Activated CD8-positive, alpha-beta T cell treated with anti-CD3 and anti-CD28 coated beads for 36 hours (primary cell): Measurements from ENCODE around the gene ASAP2. TPM values are rescaled to one million over a fixed set of nuclear protein-coding genes. Genes with fewer than 3 reads are reported as not detected.

Source experiments
- ATAC-seq: fragments of 200-7000 bp; cut with Tn5 transposase; one replicate; pipeline ENCODE4 v1.10.0; 2021; ENCODE audit warnings: mild to moderate bottlenecking, moderate library complexity
- CTCF ChIA-PET: fragments of 350-600 bp; sonication (Branson Sonifier 250); formaldehyde crosslinking; loops from one replicate; lab custom pipeline; 2021; ENCODE audit warnings: antibody characterized with exemption; lab: Charles Lee
- POLR2A ChIA-PET: fragments of 350-600 bp; sonication (Branson Sonifier 250); formaldehyde crosslinking; loops from one replicate; lab custom pipeline; 2021; ENCODE audit warnings: antibody characterized with exemption; lab: Charles Lee
- DNase-seq: peaks from one replicate; pipeline ENCODE4 v3.0.0-alpha.2; 2020
- H3K27ac Mint-ChIP-seq: one replicate; pipeline ENCODE4 v1.8.0; 2021; ENCODE audit warnings: mild to moderate bottlenecking, mixed read lengths
- H3K27me3 Mint-ChIP-seq: one replicate; pipeline ENCODE4 v1.8.0; 2021; ENCODE audit warnings: mixed read lengths
- H3K36me3 Mint-ChIP-seq: one replicate; pipeline ENCODE4 v1.8.0; 2021; ENCODE audit warnings: low read depth, mixed read lengths
- H3K4me1 Mint-ChIP-seq: one replicate; pipeline ENCODE4 v1.8.0; 2021; ENCODE audit warnings: low read depth, mixed read lengths
- H3K4me3 Mint-ChIP-seq: one replicate; pipeline ENCODE4 v1.8.0; 2021; ENCODE audit warnings: mild to moderate bottlenecking, moderate library complexity, mixed read lengths
- H3K9me3 Mint-ChIP-seq: one replicate; pipeline ENCODE4 v1.8.0; 2021; ENCODE audit warnings: mixed read lengths
- CTCF ChIP-seq: fragments of 200-600 bp; IDR thresholded peaks from one replicate; pipeline ENCODE4 v1.8.0; 2022; ENCODE audit warnings: antibody characterized with exemption, mild to moderate bottlenecking
- intact Hi-C: fragments of 100-400 bp; cut with micrococcal nuclease; formaldehyde crosslinking; loops from one replicate; pipeline ENCODE4 v1.10.0; 2022
- total RNA-seq, 2 experiments: library from RNA; stranded (reverse); gene quantifications; one replicate each; pipeline ENCODE4 v1.2.3, GENCODE V29; 2021

ASAP2 gene
- total RNA-seq, 2 experiments from 2014 or later, result not detected

GRCh38 chr2:9256147-9256546, 49.5 kb downstream of the ASAP2 start:
- CTCF ChIA-PET, result no interaction called here
- DNase-seq (no peak), ATAC-seq (no peak)
- H3K4me3 Mint-ChIP-seq, result no peak overlapping the region
- intact Hi-C loops, result no loop called here
- POLR2A ChIA-PET, result no interaction called here
- no peaks in the 10 kb centered on the region for H3K9me3 Mint-ChIP-seq
- H3K4me1 Mint-ChIP-seq, result no peaks in the 10 kb centered on the region
- no peak for TF ChIP-seq CTCF
- H3K27me3 Mint-ChIP-seq, result no peaks in the 10 kb centered on the region
- H3K27ac Mint-ChIP-seq, result no peak overlapping the region
- no peaks in the 10 kb centered on the region for H3K36me3 Mint-ChIP-seq

- CTCF ChIA-PET, result no interaction called here
- DNase-seq (no peak), ATAC-seq (no peak)
- intact Hi-C loops, result no loop called here
- H3K4me1 Mint-ChIP-seq, result no peaks in the 10 kb centered on the region
- POLR2A ChIA-PET, result no interaction called here
- no peaks in the 10 kb centered on the region for H3K36me3 Mint-ChIP-seq
- H3K4me3 Mint-ChIP-seq, result no peak overlapping the region
- no peaks in the 10 kb centered on the region for H3K9me3 Mint-ChIP-seq
- no peak overlapping the region for H3K27ac Mint-ChIP-seq
- TF ChIP-seq CTCF, result no peak
- H3K27me3 Mint-ChIP-seq, result no peaks in the 10 kb centered on the region
Observed at GRCh38 chr2:9256570-9257043, 50.0 kb downstream of the ASAP2 start.

GRCh38 chr2:9258501-9258900, 51.9 kb downstream of the ASAP2 start:
- DNase-seq, result no peak
- Mint-ChIP-seq H3K4me3 (no peak overlapping the region), H3K36me3 (no peaks in the 10 kb centered on the region), H3K27ac (no peak overlapping the region), H3K4me1 (no peaks in the 10 kb centered on the region), H3K27me3 (no peaks in the 10 kb centered on the region), H3K9me3 (no peaks in the 10 kb centered on the region)
- CTCF ChIA-PET, result interaction anchor here (0.6 kb wide), 1 partner anchor 1108 kb away, joined by 3 read pairs; no protein-coding TSS in a partner anchor
- TF ChIP-seq CTCF, result no peak
- POLR2A ChIA-PET, result no interaction called here
- ATAC-seq, result no peak
- intact Hi-C loops, result no loop called here

- DNase-seq (no peak), ATAC-seq (no peak)
- Mint-ChIP-seq H3K9me3 (no peaks in the 10 kb centered on the region), H3K27me3 (no peaks in the 10 kb centered on the region), H3K27ac (no peak overlapping the region), H3K4me1 (no peaks in the 10 kb centered on the region), H3K36me3 (no peaks in the 10 kb centered on the region), H3K4me3 (no peak overlapping the region)
- intact Hi-C loops, result no loop called here
- ChIA-PET CTCF (no interaction called here), POLR2A (no interaction called here)
- no peak for TF ChIP-seq CTCF
Observed at GRCh38 chr2:9258953-9259399, 52.4 kb downstream of the ASAP2 start.

- no peak for ATAC-seq
- Mint-ChIP-seq H3K9me3 (no peaks in the 10 kb centered on the region), H3K4me3 (no peak overlapping the region), H3K27ac (no peak overlapping the region), H3K4me1 (no peaks in the 10 kb centered on the region), H3K27me3 (no peaks in the 10 kb centered on the region), H3K36me3 (no peaks in the 10 kb centered on the region)
- no peak for TF ChIP-seq CTCF
- DNase-seq, result no peak
- ChIA-PET CTCF (interaction anchor here (1.1 kb wide), 1 partner anchor 117 kb away, joined by 3 read pairs; no protein-coding TSS in a partner anchor), POLR2A (no interaction called here)
- intact Hi-C loops, result no loop called here
Observed at GRCh38 chr2:9260464-9260918, 53.9 kb downstream of the ASAP2 start.
